ENCODE results near the gene CYP2F1.
"Not testable (repeated sequence)": the region's sequence is repeated elsewhere in the genome, so short reads cannot be mapped to it uniquely, and the experiment has no call there.

CYP2F1 gene

DNA sequence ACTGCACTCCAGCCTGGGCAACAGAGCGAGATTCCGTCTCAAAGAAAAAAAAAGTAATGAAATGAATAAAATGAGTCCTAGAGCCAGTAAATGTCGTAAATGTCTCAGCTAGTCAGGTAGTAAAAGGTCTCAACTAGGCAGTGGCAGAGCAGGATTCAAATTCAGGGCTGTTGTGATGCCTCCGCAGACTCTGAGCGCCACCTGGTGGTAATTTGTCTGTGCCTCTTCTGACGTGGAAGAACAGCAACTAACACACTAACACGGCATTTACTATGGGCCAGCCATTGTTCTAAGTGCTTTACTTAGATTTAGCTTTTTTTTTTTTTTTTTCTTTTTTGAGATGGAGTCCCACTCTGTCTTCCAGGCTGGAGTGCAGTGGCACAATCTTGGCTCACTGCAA lies 30.2 kb downstream of the CYP2F1 start:
- TF ChIP-seq, protein P1, sequence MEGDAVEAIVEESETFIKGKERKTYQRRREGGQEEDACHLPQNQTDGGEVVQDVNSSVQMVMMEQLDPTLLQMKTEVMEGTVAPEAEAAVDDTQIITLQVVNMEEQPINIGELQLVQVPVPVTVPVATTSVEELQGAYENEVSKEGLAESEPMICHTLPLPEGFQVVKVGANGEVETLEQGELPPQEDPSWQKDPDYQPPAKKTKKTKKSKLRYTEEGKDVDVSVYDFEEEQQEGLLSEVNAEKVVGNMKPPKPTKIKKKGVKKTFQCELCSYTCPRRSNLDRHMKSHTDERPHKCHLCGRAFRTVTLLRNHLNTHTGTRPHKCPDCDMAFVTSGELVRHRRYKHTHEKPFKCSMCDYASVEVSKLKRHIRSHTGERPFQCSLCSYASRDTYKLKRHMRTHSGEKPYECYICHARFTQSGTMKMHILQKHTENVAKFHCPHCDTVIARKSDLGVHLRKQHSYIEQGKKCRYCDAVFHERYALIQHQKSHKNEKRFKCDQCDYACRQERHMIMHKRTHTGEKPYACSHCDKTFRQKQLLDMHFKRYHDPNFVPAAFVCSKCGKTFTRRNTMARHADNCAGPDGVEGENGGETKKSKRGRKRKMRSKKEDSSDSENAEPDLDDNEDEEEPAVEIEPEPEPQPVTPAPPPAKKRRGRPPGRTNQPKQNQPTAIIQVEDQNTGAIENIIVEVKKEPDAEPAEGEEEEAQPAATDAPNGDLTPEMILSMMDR (IDR thresholded peaks at IDR 0.05; ENCODE audit: low read depth, low read length, missing control alignments): peak; percentile 81
- no peak overlapping the region for H3K4me3 ChIP-seq (ENCODE audit: low read depth, low read length)
- DNase-seq (ENCODE audit: low read depth): peak; percentile 58

GRCh38 chr19:41149831-41150230 lies 35.6 kb downstream of the CYP2F1 start:
- H3K4me3 ChIP-seq (ENCODE audit: low read depth, low read length): no peak overlapping the region
- TF ChIP-seq, protein P1 (IDR thresholded peaks at IDR 0.05; ENCODE audit: low read depth, low read length, missing control alignments): no peak
- DNase-seq (ENCODE audit: low read depth): no peak

DNA sequence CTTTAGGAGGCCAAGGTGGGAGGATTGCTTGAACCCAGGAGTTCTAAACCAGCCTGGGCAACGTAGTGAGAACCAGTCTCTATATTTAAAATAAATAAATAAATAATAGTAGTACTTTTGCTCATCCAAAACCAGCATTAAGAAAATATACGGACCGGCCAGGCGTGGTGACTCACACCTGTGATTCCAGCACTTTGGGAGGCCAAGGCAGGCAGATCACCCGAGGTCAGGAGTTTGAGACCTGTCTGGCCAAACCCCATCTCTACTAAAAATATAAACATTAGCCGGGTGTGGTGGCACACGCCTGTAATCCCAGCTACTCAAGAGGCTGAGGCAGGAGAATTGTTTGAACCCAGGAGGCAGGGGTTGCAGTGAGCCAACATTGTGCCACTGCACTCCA lies 36.8 kb downstream of the CYP2F1 start:
- H3K4me3 ChIP-seq (ENCODE audit: low read depth, low read length); DNase-seq (ENCODE audit: low read depth): not testable (repeated sequence)

DNA sequence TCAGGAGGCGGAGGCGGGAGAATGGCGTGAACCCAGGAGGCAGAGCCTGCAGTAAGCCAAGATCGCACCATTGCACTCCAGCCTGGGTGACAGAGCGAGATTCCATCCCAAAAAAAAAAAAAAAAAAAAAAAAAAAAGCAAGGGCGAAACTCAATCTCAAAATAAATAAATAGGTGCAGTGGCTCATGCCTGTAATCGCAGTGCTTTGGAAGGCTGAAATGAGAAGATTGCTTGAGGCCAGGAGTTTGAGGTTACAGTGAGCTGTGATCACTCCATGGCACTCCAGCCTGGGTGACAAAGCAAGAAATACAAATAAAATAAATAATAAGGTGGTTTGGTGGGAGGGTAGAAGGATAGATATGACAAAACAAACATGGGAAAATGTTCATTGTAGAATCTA lies 39.8 kb downstream of the CYP2F1 start:
- H3K4me3 ChIP-seq (ENCODE audit: low read depth, low read length): no peak overlapping the region
- TF ChIP-seq, protein P1 (IDR thresholded peaks at IDR 0.05; ENCODE audit: low read depth, low read length, missing control alignments): no peak
- DNase-seq (ENCODE audit: low read depth): no peak

DNA sequence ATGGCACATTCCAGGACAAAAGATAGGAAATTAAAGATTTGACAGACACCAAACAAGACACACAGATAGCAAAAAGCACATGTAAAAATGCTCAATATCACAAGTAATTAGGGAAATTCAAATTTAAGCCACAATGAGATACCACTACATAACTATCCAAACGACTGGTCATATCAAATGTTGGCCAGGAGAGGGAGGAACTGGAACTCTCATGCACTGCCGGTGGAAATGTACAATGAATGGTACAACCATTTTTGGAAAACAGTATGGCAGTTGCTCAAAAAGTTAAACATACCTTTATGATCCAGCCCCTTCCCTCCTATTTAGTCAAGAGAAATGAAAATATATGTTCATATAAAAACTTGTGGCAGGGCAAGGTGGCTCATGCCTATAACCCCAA lies 42.0 kb downstream of the CYP2F1 start:
- TF ChIP-seq, protein P1 (IDR thresholded peaks at IDR 0.05; ENCODE audit: low read depth, low read length, missing control alignments): peak; percentile 7
- H3K4me3 ChIP-seq (ENCODE audit: low read depth, low read length): no peak overlapping the region
- no peak for DNase-seq (ENCODE audit: low read depth)

DNA sequence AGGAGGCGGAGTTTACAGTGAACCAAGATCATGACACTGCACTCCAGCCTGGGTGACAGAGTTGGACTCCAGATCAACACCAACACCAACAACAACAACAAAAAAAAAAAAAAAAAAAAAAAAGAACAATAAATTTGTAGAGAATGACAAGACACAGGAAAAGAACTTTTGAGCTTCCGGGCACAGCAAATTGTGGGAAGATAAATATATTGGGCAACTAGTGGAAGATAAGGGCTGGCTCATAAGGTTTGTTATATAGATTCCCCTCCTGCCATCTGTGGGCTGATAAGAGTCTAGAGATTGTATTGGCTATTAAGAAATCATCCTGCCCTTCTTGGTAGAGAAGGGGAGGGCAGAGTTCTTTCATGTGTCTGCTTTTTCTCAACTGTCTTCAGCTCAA lies 45.6 kb downstream of the CYP2F1 start:
- no peak overlapping the region for H3K4me3 ChIP-seq (ENCODE audit: low read depth, low read length)
- no peak for DNase-seq (ENCODE audit: low read depth)
- TF ChIP-seq, protein P1 (IDR thresholded peaks at IDR 0.05; ENCODE audit: low read depth, low read length, missing control alignments): no peak

GRCh38 chr19:41161903-41162302 lies 47.7 kb downstream of the CYP2F1 start:
- no peak for DNase-seq (ENCODE audit: low read depth)
- TF ChIP-seq, protein P1 (IDR thresholded peaks at IDR 0.05; ENCODE audit: low read depth, low read length, missing control alignments): peak; percentile 24
- H3K4me3 ChIP-seq (ENCODE audit: low read depth, low read length): no peak overlapping the region
